ENCODE data around the gene RAB11FIP4. TPM values are rescaled to one million over a fixed set of nuclear protein-coding genes. Genes with fewer than 3 reads are reported as not detected.

The RAB11FIP4 gene
- total and polyA plus RNA-seq, 2 of the 8 experiments (the other 6 are each of a cell fraction or from before 2014, with no cell fraction given) = 21.7 to 53.2 TPM

DNA sequence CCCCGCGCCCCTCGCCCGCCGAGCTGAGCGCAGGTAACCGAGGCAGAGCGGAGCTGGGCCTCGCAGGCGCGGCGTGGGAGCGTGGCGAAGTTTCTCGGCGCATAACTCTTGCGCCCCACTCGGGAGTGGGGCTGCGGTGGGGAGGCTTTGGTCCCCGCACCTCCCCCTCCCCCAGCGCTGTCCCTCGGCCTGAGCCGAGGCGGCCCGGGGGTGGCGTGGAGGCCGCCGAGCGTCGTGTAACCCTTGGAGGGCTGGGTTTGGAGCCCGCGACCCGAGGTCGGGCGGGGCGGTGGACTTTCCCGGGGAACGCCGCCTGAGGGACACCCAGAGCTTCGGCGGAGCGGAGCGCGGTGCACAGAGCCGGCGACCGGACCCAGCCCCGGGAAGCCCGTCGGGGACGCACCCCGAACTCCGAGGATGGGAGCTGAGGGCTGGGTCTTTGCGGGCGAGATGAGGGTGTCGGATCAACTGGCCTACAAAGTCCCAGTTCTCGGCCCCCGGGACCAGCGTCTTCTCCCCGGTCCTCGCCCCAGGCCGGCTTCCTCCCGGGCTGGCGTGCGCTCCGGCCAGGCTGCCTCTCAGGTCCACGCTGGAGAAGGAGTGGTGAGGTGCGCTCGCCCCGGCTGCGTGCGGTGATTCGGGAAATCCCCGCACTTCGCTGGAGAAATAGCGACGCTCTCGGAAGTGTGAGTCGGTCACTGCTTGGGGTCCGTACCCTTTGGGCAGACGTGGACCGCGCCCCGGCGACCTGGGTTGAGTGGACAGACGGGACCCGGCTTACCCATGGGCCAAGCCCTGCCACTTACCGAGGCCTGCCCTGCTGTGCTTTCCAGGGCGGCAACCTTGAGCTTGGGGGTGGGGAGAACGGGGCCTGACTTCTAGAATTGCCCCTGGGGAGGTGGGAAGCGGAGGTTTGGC, 168.4 kb downstream of the RAB11FIP4 start (continued):
- TF ChIP-seq, protein P1, sequence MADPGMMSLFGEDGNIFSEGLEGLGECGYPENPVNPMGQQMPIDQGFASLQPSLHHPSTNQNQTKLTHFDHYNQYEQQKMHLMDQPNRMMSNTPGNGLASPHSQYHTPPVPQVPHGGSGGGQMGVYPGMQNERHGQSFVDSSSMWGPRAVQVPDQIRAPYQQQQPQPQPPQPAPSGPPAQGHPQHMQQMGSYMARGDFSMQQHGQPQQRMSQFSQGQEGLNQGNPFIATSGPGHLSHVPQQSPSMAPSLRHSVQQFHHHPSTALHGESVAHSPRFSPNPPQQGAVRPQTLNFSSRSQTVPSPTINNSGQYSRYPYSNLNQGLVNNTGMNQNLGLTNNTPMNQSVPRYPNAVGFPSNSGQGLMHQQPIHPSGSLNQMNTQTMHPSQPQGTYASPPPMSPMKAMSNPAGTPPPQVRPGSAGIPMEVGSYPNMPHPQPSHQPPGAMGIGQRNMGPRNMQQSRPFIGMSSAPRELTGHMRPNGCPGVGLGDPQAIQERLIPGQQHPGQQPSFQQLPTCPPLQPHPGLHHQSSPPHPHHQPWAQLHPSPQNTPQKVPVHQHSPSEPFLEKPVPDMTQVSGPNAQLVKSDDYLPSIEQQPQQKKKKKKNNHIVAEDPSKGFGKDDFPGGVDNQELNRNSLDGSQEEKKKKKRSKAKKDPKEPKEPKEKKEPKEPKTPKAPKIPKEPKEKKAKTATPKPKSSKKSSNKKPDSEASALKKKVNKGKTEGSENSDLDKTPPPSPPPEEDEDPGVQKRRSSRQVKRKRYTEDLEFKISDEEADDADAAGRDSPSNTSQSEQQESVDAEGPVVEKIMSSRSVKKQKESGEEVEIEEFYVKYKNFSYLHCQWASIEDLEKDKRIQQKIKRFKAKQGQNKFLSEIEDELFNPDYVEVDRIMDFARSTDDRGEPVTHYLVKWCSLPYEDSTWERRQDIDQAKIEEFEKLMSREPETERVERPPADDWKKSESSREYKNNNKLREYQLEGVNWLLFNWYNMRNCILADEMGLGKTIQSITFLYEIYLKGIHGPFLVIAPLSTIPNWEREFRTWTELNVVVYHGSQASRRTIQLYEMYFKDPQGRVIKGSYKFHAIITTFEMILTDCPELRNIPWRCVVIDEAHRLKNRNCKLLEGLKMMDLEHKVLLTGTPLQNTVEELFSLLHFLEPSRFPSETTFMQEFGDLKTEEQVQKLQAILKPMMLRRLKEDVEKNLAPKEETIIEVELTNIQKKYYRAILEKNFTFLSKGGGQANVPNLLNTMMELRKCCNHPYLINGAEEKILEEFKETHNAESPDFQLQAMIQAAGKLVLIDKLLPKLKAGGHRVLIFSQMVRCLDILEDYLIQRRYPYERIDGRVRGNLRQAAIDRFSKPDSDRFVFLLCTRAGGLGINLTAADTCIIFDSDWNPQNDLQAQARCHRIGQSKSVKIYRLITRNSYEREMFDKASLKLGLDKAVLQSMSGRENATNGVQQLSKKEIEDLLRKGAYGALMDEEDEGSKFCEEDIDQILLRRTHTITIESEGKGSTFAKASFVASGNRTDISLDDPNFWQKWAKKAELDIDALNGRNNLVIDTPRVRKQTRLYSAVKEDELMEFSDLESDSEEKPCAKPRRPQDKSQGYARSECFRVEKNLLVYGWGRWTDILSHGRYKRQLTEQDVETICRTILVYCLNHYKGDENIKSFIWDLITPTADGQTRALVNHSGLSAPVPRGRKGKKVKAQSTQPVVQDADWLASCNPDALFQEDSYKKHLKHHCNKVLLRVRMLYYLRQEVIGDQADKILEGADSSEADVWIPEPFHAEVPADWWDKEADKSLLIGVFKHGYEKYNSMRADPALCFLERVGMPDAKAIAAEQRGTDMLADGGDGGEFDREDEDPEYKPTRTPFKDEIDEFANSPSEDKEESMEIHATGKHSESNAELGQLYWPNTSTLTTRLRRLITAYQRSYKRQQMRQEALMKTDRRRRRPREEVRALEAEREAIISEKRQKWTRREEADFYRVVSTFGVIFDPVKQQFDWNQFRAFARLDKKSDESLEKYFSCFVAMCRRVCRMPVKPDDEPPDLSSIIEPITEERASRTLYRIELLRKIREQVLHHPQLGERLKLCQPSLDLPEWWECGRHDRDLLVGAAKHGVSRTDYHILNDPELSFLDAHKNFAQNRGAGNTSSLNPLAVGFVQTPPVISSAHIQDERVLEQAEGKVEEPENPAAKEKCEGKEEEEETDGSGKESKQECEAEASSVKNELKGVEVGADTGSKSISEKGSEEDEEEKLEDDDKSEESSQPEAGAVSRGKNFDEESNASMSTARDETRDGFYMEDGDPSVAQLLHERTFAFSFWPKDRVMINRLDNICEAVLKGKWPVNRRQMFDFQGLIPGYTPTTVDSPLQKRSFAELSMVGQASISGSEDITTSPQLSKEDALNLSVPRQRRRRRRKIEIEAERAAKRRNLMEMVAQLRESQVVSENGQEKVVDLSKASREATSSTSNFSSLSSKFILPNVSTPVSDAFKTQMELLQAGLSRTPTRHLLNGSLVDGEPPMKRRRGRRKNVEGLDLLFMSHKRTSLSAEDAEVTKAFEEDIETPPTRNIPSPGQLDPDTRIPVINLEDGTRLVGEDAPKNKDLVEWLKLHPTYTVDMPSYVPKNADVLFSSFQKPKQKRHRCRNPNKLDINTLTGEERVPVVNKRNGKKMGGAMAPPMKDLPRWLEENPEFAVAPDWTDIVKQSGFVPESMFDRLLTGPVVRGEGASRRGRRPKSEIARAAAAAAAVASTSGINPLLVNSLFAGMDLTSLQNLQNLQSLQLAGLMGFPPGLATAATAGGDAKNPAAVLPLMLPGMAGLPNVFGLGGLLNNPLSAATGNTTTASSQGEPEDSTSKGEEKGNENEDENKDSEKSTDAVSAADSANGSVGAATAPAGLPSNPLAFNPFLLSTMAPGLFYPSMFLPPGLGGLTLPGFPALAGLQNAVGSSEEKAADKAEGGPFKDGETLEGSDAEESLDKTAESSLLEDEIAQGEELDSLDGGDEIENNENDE (IDR thresholded peaks at IDR 0.05; ENCODE audit: insufficient replicate concordance, low read length) = no peak
- TF ChIP-seq EZH2 (IDR thresholded peaks at IDR 0.05; ENCODE audit: low read depth, low read length, severe bottlenecking) (peak; percentile 73), TAF7 (optimal IDR thresholded peaks at IDR 0.05; ENCODE audit: borderline replicate concordance, low read depth, low read length) (no peak), JUND (IDR thresholded peaks at IDR 0.05; ENCODE audit: low read length) (no peak), BACH1 (IDR thresholded peaks at IDR 0.05; ENCODE audit: low read length) (0 out of 2 replicates have a peak, but pooled peaks have one; percentile 20), SIN3A (conservative IDR thresholded peaks at IDR 0.05 in 1 of 2, IDR thresholded peaks at IDR 0.05 in 1 of 2; ENCODE audit: low read depth in 1 of 2, low read length in 2 of 2) (no peak), SP1 (IDR thresholded peaks at IDR 0.05; ENCODE audit: low read depth, low read length) (no peak), NRF1 (IDR thresholded peaks at IDR 0.05; ENCODE audit: low read depth, low read length) (no peak), FOSL1 (IDR thresholded peaks at IDR 0.05; ENCODE audit: insufficient read depth, low read depth, low read length) (no peak)
